ENCODE measurements around the gene KCNN4. TPM values are rescaled to one million over a fixed set of nuclear protein-coding genes. Genes with fewer than 3 reads are reported as not detected.
A peak's percentile ranks its signal among the peaks of the same experiment; 100 is the strongest.

The KCNN4 gene
- total RNA-seq, 2 experiments from 2014 or later, result 71.7 to 72.3 TPM

DNA sequence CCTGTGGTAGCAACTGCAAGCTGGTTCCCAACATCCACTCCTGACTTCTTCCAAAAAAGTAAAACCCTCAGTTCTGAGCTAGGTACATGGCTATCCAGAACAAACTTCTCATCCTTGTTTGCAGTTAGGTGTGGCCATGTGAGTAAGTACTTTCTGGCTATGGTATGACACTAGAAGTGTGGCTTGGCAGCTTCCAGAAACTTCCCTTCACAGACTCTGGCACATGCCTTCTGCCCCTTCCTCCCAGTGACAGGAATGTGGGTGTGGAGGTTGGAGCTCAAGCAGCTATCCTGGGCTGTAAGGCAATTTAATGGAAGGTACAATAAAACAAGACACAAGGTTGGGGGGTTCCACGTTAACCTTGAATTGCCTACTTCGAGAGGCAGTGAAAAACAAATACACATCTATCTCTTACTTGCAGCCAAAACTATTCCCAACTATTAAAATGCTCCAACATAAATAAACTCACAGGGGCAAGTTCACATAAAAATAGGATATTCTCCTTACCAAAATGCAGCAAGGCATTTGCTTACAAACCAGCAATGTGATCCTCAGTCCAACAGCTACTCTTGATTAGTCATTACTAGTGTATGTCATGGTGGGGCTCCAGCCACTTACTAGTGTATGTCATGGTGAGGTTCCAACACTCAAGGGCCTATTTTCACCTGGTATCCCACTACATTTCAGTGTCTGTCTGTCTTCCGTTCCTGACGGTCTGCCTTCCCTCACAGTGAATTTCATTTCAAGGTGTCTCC is 29.1 kb downstream of the KCNN4 start:
- Mint-ChIP-seq H3K4me3 (no peak overlapping the region), H3K27me3 (no peaks in the 10 kb centered on the region), H3K9me3 (no peaks in the 10 kb centered on the region), H3K27ac (peak overlapping the region; percentile 99), H3K36me3 (ENCODE audit: low read depth) (peaks cover 74% of the 10 kb centered on the region), H3K4me1 (peaks cover 61% of the 10 kb centered on the region)
- ChIA-PET POLR2A (interaction anchor here (0.7 to 8.2 kb wide), 3 partner anchors 8 to 27 kb away, joined by 3 to 259 read pairs (median 149); partner anchors contain the start of gene KCNN4), CTCF (interaction anchor here (0.5 to 8.5 kb wide), 6 partner anchors 15 to 250 kb away, joined by 3 to 111 read pairs (median 3); partner anchors contain the start of gene KCNN4)
- no peak for DNase-seq

DNA sequence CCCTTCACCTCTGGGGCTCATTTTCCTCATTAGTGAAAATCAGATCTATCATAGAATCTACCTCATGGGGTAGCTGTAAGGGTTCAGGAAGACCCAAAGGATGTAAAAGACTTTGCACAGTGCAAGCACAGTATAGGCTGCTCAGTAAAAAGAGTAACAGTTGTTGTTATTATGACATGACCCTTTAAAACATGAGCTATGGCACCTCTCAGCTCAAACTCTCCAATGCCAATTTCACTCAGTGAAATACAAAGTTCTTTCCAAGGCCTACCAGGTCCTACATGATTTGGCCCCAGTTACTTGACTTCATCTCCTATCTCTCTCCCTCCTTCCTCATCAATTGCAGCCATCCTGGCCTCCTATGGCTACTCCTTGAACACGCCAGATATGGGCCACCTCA is 30.9 kb downstream of the KCNN4 start:
- ChIA-PET POLR2A (interaction anchor here (0.8 to 1.0 kb wide), 3 partner anchors 13 to 30 kb away, joined by 3 read pairs; no protein-coding TSS in a partner anchor), CTCF (interaction anchor here (1.1 kb wide), 1 partner anchor 16 kb away, joined by 3 read pairs; no protein-coding TSS in a partner anchor)
- Mint-ChIP-seq H3K4me1 (peaks cover 56% of the 10 kb centered on the region), H3K4me3 (no peak overlapping the region), H3K9me3 (no peaks in the 10 kb centered on the region), H3K27me3 (no peaks in the 10 kb centered on the region), H3K36me3 (ENCODE audit: low read depth) (peaks cover 72% of the 10 kb centered on the region), H3K27ac (no peak overlapping the region)
- no peak for DNase-seq

DNA sequence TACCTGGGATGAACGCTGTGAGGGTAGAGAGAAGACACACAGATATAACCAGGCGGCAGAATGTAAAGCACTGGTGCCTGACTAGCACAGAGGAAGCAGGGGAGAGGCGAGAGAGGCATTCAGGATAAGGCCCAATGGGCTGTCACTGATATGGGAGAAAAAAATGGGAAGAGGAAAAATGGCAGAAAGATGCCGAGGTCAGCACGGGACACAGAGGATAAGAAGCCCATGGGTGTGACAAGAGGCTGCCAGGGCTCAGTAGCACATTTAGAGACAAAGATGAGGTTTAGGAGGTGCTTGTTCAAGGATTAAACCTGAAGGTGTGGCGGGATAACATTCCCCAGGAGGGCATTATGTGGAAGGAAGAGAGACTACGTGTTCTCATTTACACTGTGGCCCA is 31.6 kb downstream of the KCNN4 start:
- Mint-ChIP-seq H3K27ac (no peak overlapping the region), H3K9me3 (no peaks in the 10 kb centered on the region), H3K4me3 (no peak overlapping the region), H3K36me3 (ENCODE audit: low read depth) (peaks cover 75% of the 10 kb centered on the region), H3K27me3 (no peaks in the 10 kb centered on the region), H3K4me1 (peaks cover 54% of the 10 kb centered on the region)
- ChIA-PET POLR2A (interaction anchor here (0.9 to 1.0 kb wide), 2 partner anchors 14 to 31 kb away, joined by 3 read pairs; no protein-coding TSS in a partner anchor), CTCF (interaction anchor here (1.1 kb wide), 1 partner anchor 17 kb away, joined by 3 read pairs; no protein-coding TSS in a partner anchor)
- no peak for DNase-seq

DNA sequence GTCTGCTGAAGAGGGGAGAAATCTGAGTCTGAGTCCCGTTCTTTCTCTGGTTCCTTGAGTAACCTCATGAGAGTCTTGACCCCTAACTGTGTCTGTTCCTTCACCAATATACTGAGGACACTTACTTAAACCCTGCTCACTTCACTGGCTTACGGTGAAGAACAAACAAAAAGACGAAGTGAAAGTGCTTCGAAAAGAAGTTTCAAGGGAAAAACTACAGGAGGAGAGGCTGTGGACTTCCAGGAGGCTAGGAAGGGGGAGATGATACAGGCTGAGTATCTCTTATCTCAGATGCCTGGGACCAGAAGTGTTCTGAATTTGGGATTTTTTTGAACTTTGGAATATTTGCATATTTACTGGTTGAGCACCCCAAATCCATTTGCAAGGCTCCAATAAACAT is 32.1 kb downstream of the KCNN4 start:
- H3K4me1 Mint-ChIP-seq, result peaks cover 49% of the 10 kb centered on the region
- POLR2A ChIA-PET, result no interaction called here
- no peak for DNase-seq
- peak overlapping the region; percentile 66 for H3K27ac Mint-ChIP-seq
- H3K4me3 Mint-ChIP-seq, result no peak overlapping the region
- peaks cover 75% of the 10 kb centered on the region for H3K36me3 Mint-ChIP-seq (ENCODE audit: low read depth)
- no peaks in the 10 kb centered on the region for H3K27me3 Mint-ChIP-seq
- CTCF ChIA-PET, result no interaction called here
- no peaks in the 10 kb centered on the region for H3K9me3 Mint-ChIP-seq

DNA sequence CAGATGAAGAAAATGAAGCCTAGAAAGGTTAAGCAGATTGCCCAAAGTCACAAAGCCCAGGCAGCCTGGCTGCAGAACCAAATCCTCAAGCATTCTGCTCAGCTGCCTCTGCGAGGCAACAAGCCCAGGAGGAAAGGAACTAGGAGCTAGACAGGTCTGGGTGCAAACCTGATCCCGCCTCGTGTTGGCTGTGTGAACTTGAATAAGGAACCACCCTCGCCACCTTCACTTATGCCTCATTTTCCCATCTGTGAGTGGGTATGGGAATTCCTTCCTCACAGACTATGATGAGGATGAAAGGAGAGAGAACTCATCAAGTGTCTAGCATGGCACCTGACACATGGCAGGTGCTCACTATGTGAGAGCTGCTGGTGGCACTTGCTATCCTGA is 32.6 kb downstream of the KCNN4 start:
- peaks cover 47% of the 10 kb centered on the region for H3K4me1 Mint-ChIP-seq
- POLR2A ChIA-PET, result no interaction called here
- CTCF ChIA-PET, result no interaction called here
- no peaks in the 10 kb centered on the region for H3K27me3 Mint-ChIP-seq
- no peak overlapping the region for H3K4me3 Mint-ChIP-seq
- H3K36me3 Mint-ChIP-seq (ENCODE audit: low read depth), result peaks cover 75% of the 10 kb centered on the region
- H3K27ac Mint-ChIP-seq, result peak overlapping the region; percentile 90
- no peaks in the 10 kb centered on the region for H3K9me3 Mint-ChIP-seq
- DNase-seq, result no peak

DNA sequence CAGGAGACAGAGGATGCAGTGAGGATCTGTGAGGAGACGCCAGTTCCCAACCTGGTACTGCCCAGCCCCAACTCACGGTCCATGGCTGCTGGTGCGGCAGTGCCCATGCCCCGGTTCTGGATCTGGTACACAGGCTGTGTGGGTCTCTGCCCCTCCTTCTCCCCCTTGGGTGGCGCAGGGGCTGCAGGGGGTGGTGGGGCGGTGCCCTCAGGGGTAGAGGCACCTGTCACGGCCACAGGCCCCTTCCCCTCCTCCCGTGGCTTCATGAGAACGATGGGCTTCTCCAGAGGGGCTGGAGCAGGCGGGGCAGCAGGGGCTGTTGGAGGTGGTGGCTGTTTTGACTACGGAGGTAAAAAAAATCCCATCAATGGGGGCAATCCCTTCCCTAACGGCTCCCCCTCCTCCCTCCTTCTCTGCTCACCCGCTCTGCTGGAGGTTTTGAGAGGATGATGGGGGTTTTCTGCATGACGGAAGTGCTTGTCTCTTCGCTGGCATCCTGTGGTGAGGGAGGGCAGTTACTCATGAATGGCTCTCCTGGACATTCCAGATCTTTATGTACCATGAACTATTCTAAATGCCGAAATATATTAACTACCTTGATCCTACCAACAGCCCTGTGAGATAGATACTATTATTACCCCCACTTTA is 33.1 kb downstream of the KCNN4 start:
- peaks cover 42% of the 10 kb centered on the region for H3K4me1 Mint-ChIP-seq
- DNase-seq, result no peak
- no peaks in the 10 kb centered on the region for H3K27me3 Mint-ChIP-seq
- H3K27ac Mint-ChIP-seq, result peak overlapping the region; percentile 90
- peak overlapping the region; percentile 25 for H3K4me3 Mint-ChIP-seq
- POLR2A ChIA-PET, result no interaction called here
- no peaks in the 10 kb centered on the region for H3K9me3 Mint-ChIP-seq
- peaks cover 74% of the 10 kb centered on the region for H3K36me3 Mint-ChIP-seq (ENCODE audit: low read depth)
- CTCF ChIA-PET, result interaction anchor here (0.7 to 2.6 kb wide), 2 partner anchors 19 to 37 kb away, joined by 4 to 35 read pairs; no protein-coding TSS in a partner anchor

DNA sequence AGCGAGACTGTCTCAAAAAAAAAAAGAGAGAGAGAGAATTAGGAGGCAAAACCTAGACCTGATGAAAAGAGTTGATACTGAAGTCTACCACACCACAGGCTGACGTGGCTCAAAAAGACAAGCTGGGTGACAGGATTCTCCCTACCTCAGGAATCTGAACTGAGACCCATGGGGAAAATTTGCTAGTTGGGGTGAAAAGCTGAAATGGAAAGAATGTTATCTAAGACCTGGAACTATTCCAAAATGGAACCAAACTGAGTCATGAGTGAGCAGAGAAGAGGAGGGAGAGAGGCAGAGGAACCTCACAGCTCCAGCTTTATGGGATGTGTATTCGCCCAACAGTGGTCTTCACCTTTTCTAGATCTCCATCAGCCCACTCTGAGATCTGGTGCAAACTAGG is 37.7 kb downstream of the KCNN4 start:
- no peak for DNase-seq
- Mint-ChIP-seq H3K4me1 (peaks cover 40% of the 10 kb centered on the region), H3K9me3 (no peaks in the 10 kb centered on the region), H3K36me3 (ENCODE audit: low read depth) (peaks cover 76% of the 10 kb centered on the region), H3K27me3 (no peaks in the 10 kb centered on the region), H3K4me3 (no peak overlapping the region), H3K27ac (no peak overlapping the region)
- CTCF ChIA-PET, result interaction anchor here (0.7 to 2.2 kb wide), 3 partner anchors 11 to 594 kb away, joined by 3 to 8 read pairs (median 4); no protein-coding TSS in a partner anchor
- POLR2A ChIA-PET, result interaction anchor here (1.0 kb wide), 1 partner anchor 13 kb away, joined by 3 read pairs; no protein-coding TSS in a partner anchor

DNA sequence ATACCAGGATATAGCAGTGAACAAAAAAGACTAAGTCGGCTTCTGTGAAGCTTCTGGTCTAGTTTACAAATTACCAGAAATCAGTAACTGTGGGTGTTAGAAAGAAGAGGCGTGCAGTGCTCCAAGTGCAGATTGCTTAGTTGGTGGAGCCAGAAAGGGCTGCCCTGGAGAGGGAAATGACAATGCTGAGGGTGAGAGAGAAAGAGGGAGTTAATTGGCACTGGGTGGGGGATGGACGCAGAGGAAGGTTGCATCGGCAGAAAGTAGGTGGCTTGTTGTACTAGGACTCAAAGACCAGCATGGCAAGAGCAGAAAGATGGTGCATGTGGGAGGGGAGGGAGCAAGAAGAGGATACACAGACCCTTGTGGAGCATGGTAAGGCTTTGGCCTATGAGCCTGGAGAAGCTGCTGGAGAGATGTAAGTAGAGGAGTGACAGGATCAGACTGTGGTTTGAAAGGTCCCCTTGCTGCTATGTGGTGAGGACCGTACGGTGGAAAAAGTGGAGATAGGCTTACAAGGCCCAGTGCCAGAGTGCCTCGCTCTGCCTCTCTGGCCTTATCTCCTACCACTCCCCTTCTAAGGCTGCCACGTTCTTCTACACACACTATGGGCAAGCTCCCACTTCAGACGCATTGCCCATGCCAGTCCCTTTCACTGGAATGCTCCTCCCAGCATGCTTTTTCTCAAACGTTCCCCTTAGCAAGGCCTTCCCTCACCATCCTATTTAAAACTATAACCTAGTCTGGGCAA is 39.5 kb downstream of the KCNN4 start:
- peaks cover 78% of the 10 kb centered on the region for H3K36me3 Mint-ChIP-seq (ENCODE audit: low read depth)
- POLR2A ChIA-PET, result no interaction called here
- peaks cover 35% of the 10 kb centered on the region for H3K4me1 Mint-ChIP-seq
- no peaks in the 10 kb centered on the region for H3K27me3 Mint-ChIP-seq
- H3K9me3 Mint-ChIP-seq, result no peaks in the 10 kb centered on the region
- no peak for DNase-seq
- H3K27ac Mint-ChIP-seq, result peak overlapping the region; percentile 65
- CTCF ChIA-PET, result no interaction called here
- H3K4me3 Mint-ChIP-seq, result no peak overlapping the region

DNA sequence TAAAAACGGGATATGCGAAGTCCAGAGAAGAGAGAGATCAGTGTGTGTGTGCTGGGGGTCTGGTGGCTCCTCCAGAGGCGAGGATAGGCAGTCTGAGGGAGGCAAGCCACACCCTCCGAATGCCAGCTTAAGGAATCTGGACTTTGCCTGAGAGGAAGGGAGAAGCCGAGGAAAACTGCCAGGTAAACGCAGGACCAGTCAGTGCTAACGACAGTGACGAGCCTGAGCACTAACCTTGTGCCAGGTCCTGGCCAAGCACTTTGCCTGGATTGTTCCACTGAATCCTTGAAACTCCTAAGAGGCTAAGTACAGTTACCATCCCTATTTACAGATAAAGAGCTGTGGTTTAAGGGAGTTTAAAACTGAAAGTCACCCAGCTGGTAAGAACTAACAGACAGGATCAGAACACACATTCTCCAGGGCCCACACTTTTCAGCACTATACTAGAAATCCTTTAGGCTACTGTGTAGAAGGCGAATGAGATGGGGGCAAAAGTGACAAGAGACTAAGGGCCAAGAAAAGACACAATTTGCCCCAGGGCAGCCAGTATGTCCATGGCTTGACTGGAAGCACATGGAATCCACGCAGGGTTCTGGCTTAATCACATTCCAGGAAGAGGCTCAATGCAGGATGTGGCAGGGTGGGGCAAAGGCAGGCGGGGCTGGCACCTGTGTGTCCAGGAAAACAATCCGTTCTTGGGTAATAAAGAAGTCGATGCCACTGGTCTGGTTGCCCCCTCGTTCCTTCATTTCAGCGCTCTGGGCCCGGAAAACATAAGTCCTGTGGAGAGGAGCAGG is 41.1 kb downstream of the KCNN4 start:
- no peak for DNase-seq
- ChIA-PET CTCF (interaction anchor here (0.6 to 1.4 kb wide), 3 partner anchors 14 to 71 kb away, joined by 3 to 6 read pairs (median 4); no protein-coding TSS in a partner anchor), POLR2A (interaction anchor here (1.0 kb wide), 1 partner anchor 15 kb away, joined by 3 read pairs; the partner anchor contains the start of gene SMG9)
- no peaks in the 10 kb centered on the region for H3K27me3 Mint-ChIP-seq
- no peak overlapping the region for H3K4me3 Mint-ChIP-seq
- peaks cover 28% of the 10 kb centered on the region for H3K4me1 Mint-ChIP-seq
- H3K27ac Mint-ChIP-seq, result peak overlapping the region; percentile 75
- H3K9me3 Mint-ChIP-seq, result no peaks in the 10 kb centered on the region
- H3K36me3 Mint-ChIP-seq (ENCODE audit: low read depth), result peaks cover 78% of the 10 kb centered on the region

DNA sequence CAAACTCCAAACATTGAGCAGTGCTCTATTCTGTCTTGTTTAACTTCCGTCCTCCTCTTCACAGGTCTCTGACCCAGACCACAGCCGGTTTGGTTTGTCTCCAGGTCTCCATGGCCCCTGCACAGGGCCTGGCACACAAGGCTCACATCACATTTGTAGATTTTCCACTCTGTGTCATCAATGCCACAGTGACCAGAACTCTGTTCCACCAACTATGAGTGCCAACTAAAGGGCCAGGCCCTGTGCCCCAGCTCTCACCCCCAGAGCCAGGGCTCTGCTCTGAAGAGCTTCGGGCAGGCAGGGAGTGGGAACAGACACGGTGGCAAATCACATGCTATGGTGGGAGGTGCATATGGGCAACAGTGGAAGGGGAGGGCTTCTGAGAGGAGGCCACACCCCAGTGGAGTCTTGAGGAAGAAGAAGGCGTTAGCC is 42.0 kb downstream of the KCNN4 start:
- DNase-seq, result no peak
- peaks cover 28% of the 10 kb centered on the region for H3K4me1 Mint-ChIP-seq
- peaks cover 76% of the 10 kb centered on the region for H3K36me3 Mint-ChIP-seq (ENCODE audit: low read depth)
- H3K27ac Mint-ChIP-seq, result peak overlapping the region; percentile 61
- CTCF ChIA-PET, result interaction anchor here (0.6 to 1.0 kb wide), 2 partner anchors 15 to 70 kb away, joined by 3 to 4 read pairs; no protein-coding TSS in a partner anchor
- POLR2A ChIA-PET, result interaction anchor here (1.0 kb wide), 1 partner anchor 16 kb away, joined by 3 read pairs; the partner anchor contains the start of gene SMG9
- H3K9me3 Mint-ChIP-seq, result no peaks in the 10 kb centered on the region
- no peaks in the 10 kb centered on the region for H3K27me3 Mint-ChIP-seq
- H3K4me3 Mint-ChIP-seq, result no peak overlapping the region

DNA sequence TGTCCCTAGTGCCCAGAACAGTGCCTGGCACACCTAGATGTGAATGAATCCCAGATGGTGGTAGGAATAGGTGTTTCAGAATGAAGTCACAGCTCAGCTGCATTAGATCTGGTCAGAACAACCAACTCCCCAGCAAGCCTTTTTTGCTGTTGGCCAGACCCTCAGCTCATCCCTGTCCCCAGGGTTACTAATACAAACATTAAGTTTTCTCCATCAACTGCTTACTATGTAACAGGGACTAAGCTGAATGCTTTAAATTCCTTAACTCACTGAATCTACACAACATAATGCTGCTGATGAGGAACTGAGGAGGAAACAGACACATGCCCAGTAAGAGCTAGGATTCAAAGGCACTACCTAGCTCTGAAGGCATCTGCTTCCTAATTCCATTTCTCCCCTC is 44.8 kb downstream of the KCNN4 start:
- no peaks in the 10 kb centered on the region for H3K9me3 Mint-ChIP-seq
- peaks cover 84% of the 10 kb centered on the region for H3K36me3 Mint-ChIP-seq (ENCODE audit: low read depth)
- peaks cover 25% of the 10 kb centered on the region for H3K4me1 Mint-ChIP-seq
- H3K27me3 Mint-ChIP-seq, result no peaks in the 10 kb centered on the region
- ChIA-PET CTCF (interaction anchor here (1.4 kb wide), 1 partner anchor 67 kb away, joined by 3 read pairs; no protein-coding TSS in a partner anchor), POLR2A (interaction anchor here (0.7 kb wide), 1 partner anchor 20 kb away, joined by 3 read pairs; no protein-coding TSS in a partner anchor)
- H3K27ac Mint-ChIP-seq, result no peak overlapping the region
- H3K4me3 Mint-ChIP-seq, result no peak overlapping the region
- DNase-seq, result no peak

DNA sequence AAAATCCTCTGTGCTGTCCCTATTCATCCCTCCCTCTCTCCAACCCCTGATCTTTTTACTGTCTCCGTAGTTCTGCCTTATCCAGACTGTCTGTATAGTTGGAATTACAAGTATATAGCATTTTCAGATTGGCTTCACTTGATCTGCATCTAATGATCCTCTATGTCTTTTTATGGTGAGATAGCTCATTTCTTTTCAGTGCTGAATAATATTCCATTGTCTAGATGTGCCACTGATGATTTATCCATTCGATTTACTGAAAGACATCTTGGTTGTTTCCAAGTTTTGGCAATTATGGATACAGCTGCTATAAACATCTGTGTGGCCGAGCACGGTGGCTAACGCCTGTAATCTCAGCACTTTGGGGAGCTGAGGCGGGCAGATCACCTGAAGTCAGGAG is 45.8 kb downstream of the KCNN4 start:
- Mint-ChIP-seq H3K9me3 (no peaks in the 10 kb centered on the region), H3K27ac (no peak overlapping the region), H3K4me1 (peaks cover 16% of the 10 kb centered on the region), H3K4me3 (no peak overlapping the region), H3K36me3 (ENCODE audit: low read depth) (peaks cover 80% of the 10 kb centered on the region), H3K27me3 (no peaks in the 10 kb centered on the region)
- ChIA-PET CTCF (no interaction called here), POLR2A (no interaction called here)
- no peak for DNase-seq

Data from activated CD4-positive, alpha-beta memory T cell treated with anti-CD3 and anti-CD28 coated beads, Interleukin-2, amount 10 ng/mL, durations not matched to agents 7 days and 5 days (primary cell).